K562 (cell line): ENCODE results near the gene GATB. TPM values are rescaled to one million over a fixed set of nuclear protein-coding genes. Genes with fewer than 3 reads are reported as not detected.

Source experiments
- ATAC-seq: fragments of 200-7000 bp; cut with Tn5 transposase; 3 replicates; pipeline ENCODE4 v1.9.1; 2020; ENCODE audit warnings: moderate library complexity
- BruUV-seq: library from RNA; stranded (reverse); fragments of 400-500 nt; replicated peaks from 2 replicates; lab custom pipeline; 2021; lab: Mats Ljungman, UMichigan
- CTCF ChIA-PET: fragments of 300-600 bp; formaldehyde crosslinking; extraction: SDS; loops from one replicate; lab custom pipeline; 2021; ENCODE audit warnings: low intra/inter-chr PET ratio; lab: Yijun Ruan, JAX
- POLR2A ChIA-PET: fragments of 300-600, 350-650 bp; sonication (Branson Sonifier 250); formaldehyde crosslinking; extraction: SDS; loops from one replicate; lab custom pipeline; 2021; ENCODE audit warnings: antibody characterized with exemption, inconsistent platforms; lab: Yijun Ruan, JAX
- DNase-seq, 4 experiments: peaks; one replicate each; pipeline versions ENCODE4 v3.0.0 to v3.0.0-alpha.2; 2011 to 2018; ENCODE audit warnings: low spot score in 3 of 4, mixed read lengths in 3 of 4; ENCODE audit errors: extremely low read depth in 1 of 4
- FAIRE-seq: peaks from 2 replicates; lab custom pipeline; 2011; peaks lifted over from hg19 to GRCh38; lab: Jason Lieb, UNC
- H2AFZ ChIP-seq: 2 replicates; pipeline ENCODE4 v1.6.0; 2011; ENCODE audit warnings: low read depth, low read length, control low read depth, inconsistent platforms
- H3K27ac ChIP-seq: fragments of 200-600 bp; 3 replicates; pipeline ENCODE4 v1.8.0; 2011; ENCODE audit warnings: low read depth, mild to moderate bottlenecking, control low read depth, inconsistent platforms, low read length, moderate library complexity, mixed read lengths; ENCODE audit errors: extremely low read depth
- H3K27me3 ChIP-seq, 2 experiments: fragments of 300-600 bp in 1 of 2; 2 replicates in 1 of 2; 3 replicates in 1 of 2; pipeline versions ENCODE4 v1.6.0 to v1.8.0; 2011; ENCODE audit warnings: inconsistent platforms in 2 of 2, low read length in 2 of 2, mild to moderate bottlenecking in 1 of 2, mixed read lengths in 1 of 2, moderate library complexity in 1 of 2; ENCODE audit not compliant: control insufficient read depth in 2 of 2, insufficient read depth in 2 of 2
- H3K36me3 ChIP-seq: fragments of 300-600 bp; 3 replicates; pipeline ENCODE4 v1.8.0; 2011; ENCODE audit warnings: mild to moderate bottlenecking, low read length, inconsistent platforms; ENCODE audit not compliant: control insufficient read depth, insufficient read depth
- H3K4me1 ChIP-seq, 2 experiments: fragments of 200-600 bp in 1 of 2; replicated peaks in 1 of 2; 2 replicates in 1 of 2; 3 replicates in 1 of 2; pipeline versions ENCODE4 v1.5.1 to v1.8.0; 2011; ENCODE audit warnings: inconsistent platforms in 2 of 2, low read length in 2 of 2, mild to moderate bottlenecking in 1 of 2, mixed read lengths in 1 of 2, moderate library complexity in 1 of 2; ENCODE audit not compliant: control insufficient read depth in 2 of 2, insufficient read depth in 2 of 2
- H3K4me2 ChIP-seq: 2 replicates; pipeline ENCODE4 v1.6.1; 2011; ENCODE audit warnings: low read length, control low read depth, inconsistent platforms, mixed read lengths; ENCODE audit not compliant: insufficient read depth
- H3K4me3 ChIP-seq: fragments of 200-600 bp; sonication (generic), shearing (Covaris generic); 2 replicates; pipeline ENCODE4 v1.5.1; 2016; ENCODE audit warnings: control low read depth, inconsistent platforms
- H3K79me2 ChIP-seq: fragments of 200-600 bp; 3 replicates; pipeline ENCODE4 v1.8.0; 2011; ENCODE audit warnings: low read length, inconsistent platforms; ENCODE audit not compliant: control insufficient read depth, insufficient read depth
- H3K9ac ChIP-seq, 2 experiments: 2 replicates each; pipeline versions ENCODE4 v1.6.0 to v1.6.1; 2011; ENCODE audit warnings: low read depth in 2 of 2, low read length in 2 of 2, control low read depth in 1 of 2, inconsistent platforms in 1 of 2, mild to moderate bottlenecking in 1 of 2, mixed read lengths in 1 of 2; ENCODE audit not compliant: insufficient read depth in 1 of 2
- H3K9me1 ChIP-seq: one replicate; pipeline ENCODE4 v1.6.0; 2011; ENCODE audit warnings: inconsistent platforms, mild to moderate bottlenecking, low read length, moderate library complexity; ENCODE audit not compliant: control insufficient read depth, insufficient read depth
- H3K9me3 ChIP-seq: replicated peaks from 2 replicates; pipeline ENCODE4 v1.5.1; 2011; ENCODE audit warnings: low read depth, low read length, inconsistent platforms; ENCODE audit not compliant: control insufficient read depth, insufficient read depth
- H4K20me1 ChIP-seq: replicated peaks from 2 replicates; pipeline ENCODE4 v1.6.1; 2011; ENCODE audit warnings: low read length, inconsistent platforms, mixed read lengths; ENCODE audit not compliant: control insufficient read depth, insufficient read depth
- CCAR2 ChIP-seq: fragments of 200-400 bp; formaldehyde crosslinking; IDR thresholded peaks from 2 replicates; pipeline ENCODE4 v1.6.1; 2017; ENCODE audit warnings: mild to moderate bottlenecking, low read depth, low read length
- CREB1 ChIP-seq, 2 experiments: sonication (generic) in 1 of 2; formaldehyde crosslinking in 1 of 2; IDR thresholded peaks; 2 replicates each; pipeline versions ENCODE4 v1.6.1 to v1.8.0; 2012 to 2022; ENCODE audit warnings: inconsistent platforms in 1 of 2, mild to moderate bottlenecking in 1 of 2, missing genetic modification reagents in 1 of 2, moderate library complexity in 1 of 2
- ETV1 ChIP-seq: fragments of 450-650 bp; conservative IDR thresholded peaks from 2 replicates; pipeline ENCODE4 v1.6.1; 2016; ENCODE audit warnings: missing genetic modification characterization, control low read depth, low read depth, missing compliant biosample characterization
- FOXK2 ChIP-seq, 2 experiments: fragments of 450-650 bp; IDR thresholded peaks in 1 of 2; conservative IDR thresholded peaks in 1 of 2; 2 replicates each; pipeline ENCODE4 v1.6.1; 2016; ENCODE audit warnings: low read depth in 2 of 2, mild to moderate bottlenecking in 1 of 2
- HDGF ChIP-seq: fragments of 450-650 bp; IDR thresholded peaks from 2 replicates; pipeline ENCODE4 v1.6.1; 2016
- MTA3 ChIP-seq: fragments of 450-650 bp; formaldehyde crosslinking; IDR thresholded peaks from 2 replicates; pipeline ENCODE4 v1.6.1; 2017; ENCODE audit warnings: mild to moderate bottlenecking, borderline replicate concordance
- NONO ChIP-seq, 2 experiments: fragments of 200-400 bp in 1 of 2; fragments of 450-650 bp in 1 of 2; formaldehyde crosslinking in 1 of 2; IDR thresholded peaks; 2 replicates each; pipeline ENCODE4 v1.6.1; 2017; ENCODE audit warnings: low read depth in 2 of 2, mild to moderate bottlenecking in 2 of 2, moderate library complexity in 2 of 2, low read length in 1 of 2
- POLR2AphosphoS5 ChIP-seq: IDR thresholded peaks from 2 replicates; pipeline ENCODE4 v1.6.1; 2011; ENCODE audit warnings: mild to moderate bottlenecking, low read depth, low read length, moderate library complexity; ENCODE audit not compliant: control insufficient read depth, insufficient read depth
- POLR3A ChIP-seq: IDR thresholded peaks from 2 replicates; pipeline ENCODE4 v1.6.1; 2011; ENCODE audit warnings: borderline replicate concordance, mild to moderate bottlenecking, moderate library complexity; ENCODE audit not compliant: insufficient read length, insufficient read depth; ENCODE audit errors: extremely low read depth
- ZBTB1 ChIP-seq: sonication (generic); formaldehyde crosslinking; IDR thresholded peaks from 2 replicates; pipeline ENCODE4 v1.8.1; 2023; ENCODE audit warnings: missing genetic modification reagents, low read depth, mild to moderate bottlenecking, borderline replicate concordance
- WGBS: fragments of 100-300 bp; shearing (Covaris generic); methylation state at CpG from one replicate; pipeline ENCODE4 v1.1.6; 2016; ENCODE audit warnings: low coverage, mixed read lengths; ENCODE audit not compliant: insufficient coverage; ENCODE audit errors: missing lambda C conversion rate; 5-methylcytosine and 5-hydroxymethylcytosine counted together
- in situ Hi-C: fragments of 300-500 bp; cut with MboI; formaldehyde crosslinking; loops from 4 replicates; pipeline ENCODE4 v1.15.0; 2018; ENCODE audit warnings: inconsistent platforms, mixed read lengths
- intact Hi-C: fragments of 100-400 bp; cut with micrococcal nuclease; formaldehyde crosslinking; loops from 2 replicates; pipeline ENCODE4 v1.14.2; 2022
- polyA plus RNA-seq, 8 experiments: library from polyadenylated mRNA; depleted of rRNA in 4 of 8; stranded (reverse) in 5 of 8; unstranded in 3 of 8; fragments of >200 nt; fragmentation: Nextera tagmentation in 2 of 8; fragmentation: Illumina TruSeq in 1 of 8; extraction: Ambion mirVana in 2 of 8; extraction: Trizol in 1 of 8; gene quantifications; 2 replicates each; pipeline versions ENCODE4 v1.2.1 to v1.2.3, GENCODE V29; 2011 to 2014; ENCODE audit warnings: inconsistent platforms in 1 of 8, missing spikeins in 1 of 8
- total RNA-seq, 7 experiments: library from RNA; depleted of rRNA in 6 of 7; stranded (reverse); fragments of >200 nt in 6 of 7; fragmentation: Illumina TruSeq in 2 of 7; extraction: Trizol in 2 of 7; gene quantifications; 2 replicates each; pipeline versions ENCODE4 v1.2.1 to v1.2.3, GENCODE V29; 2011 to 2021; ENCODE audit warnings: low replicate concordance in 1 of 7
- TF ChIP-seq, protein P1 (sequence below): sonication (generic); formaldehyde crosslinking; IDR thresholded peaks from 2 replicates; pipeline ENCODE4 v1.9.0; 2022; ENCODE audit warnings: mild to moderate bottlenecking, missing genetic modification reagents
- TF ChIP-seq, protein P2 (sequence below), 2 experiments: IDR thresholded peaks; 2 replicates each; pipeline ENCODE4 v1.6.1; 2011; ENCODE audit warnings: borderline replicate concordance in 1 of 2, control low read depth in 1 of 2, low read depth in 1 of 2, low read length in 1 of 2, mild to moderate bottlenecking in 1 of 2, mixed read lengths in 1 of 2, moderate library complexity in 1 of 2; ENCODE audit not compliant: insufficient read depth in 1 of 2, insufficient read length in 1 of 2, poor library complexity in 1 of 2, severe bottlenecking in 1 of 2; ENCODE audit errors: extremely low read depth in 1 of 2
- TF ChIP-seq, protein P3 (sequence below): fragments of 250-450 bp; sonication (Bioruptor Pico); IDR thresholded peaks from 2 replicates; pipeline ENCODE4 v1.5.0; 2020; ENCODE audit warnings: mild to moderate bottlenecking
- TF ChIP-seq, protein P4 (sequence below): fragments of 150-350 bp; conservative IDR thresholded peaks from 2 replicates; pipeline ENCODE4 v1.6.1; 2014; ENCODE audit warnings: low read length

GATB gene
- total and polyA plus RNA-seq, 9 of the 15 experiments (the other 6 are each of a cell fraction or from before 2014, with no cell fraction given), result 15.3 to 31.8 (median 26.2) TPM

DNA sequence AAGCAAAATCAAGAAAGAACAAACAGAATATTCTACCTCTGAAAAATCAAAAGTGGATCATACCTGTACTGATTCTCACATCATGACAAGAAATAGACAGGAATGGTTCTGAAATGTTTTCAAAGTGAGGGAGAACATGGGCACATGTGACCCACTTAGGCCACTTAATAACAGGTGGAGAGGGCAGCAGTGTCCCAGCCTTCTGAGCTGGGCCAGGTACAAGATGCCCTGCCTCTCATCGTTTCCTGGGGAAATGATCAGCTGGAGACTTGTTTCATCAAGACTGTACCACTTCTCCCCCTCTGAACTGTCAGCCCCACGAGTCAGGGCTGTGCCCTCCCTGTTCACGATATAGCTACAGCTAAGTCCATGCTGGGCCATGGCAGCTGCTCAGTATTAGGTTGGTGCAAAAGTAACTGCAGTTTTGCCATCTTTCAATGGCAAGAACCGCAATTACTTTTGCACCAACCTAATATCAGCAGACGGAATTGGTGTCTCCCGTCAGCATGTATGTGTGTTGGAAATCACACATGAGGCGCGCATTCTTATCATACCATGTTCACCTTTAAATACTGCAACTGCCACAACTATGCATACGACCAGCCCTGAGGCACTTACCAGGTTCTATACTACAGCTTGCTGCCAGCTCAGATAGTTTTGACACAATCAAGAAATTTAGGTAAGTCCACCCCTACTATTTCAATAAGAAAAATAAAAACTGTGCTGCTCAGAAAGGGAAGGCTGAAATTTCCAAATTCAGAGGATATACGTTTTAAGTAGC, 71.4 kb downstream of the GATB start:
- FAIRE-seq, result no peak
- 68% methylated on average over 10 of the region's 10 CpGs for WGBS
- TF ChIP-seq, protein P1, sequence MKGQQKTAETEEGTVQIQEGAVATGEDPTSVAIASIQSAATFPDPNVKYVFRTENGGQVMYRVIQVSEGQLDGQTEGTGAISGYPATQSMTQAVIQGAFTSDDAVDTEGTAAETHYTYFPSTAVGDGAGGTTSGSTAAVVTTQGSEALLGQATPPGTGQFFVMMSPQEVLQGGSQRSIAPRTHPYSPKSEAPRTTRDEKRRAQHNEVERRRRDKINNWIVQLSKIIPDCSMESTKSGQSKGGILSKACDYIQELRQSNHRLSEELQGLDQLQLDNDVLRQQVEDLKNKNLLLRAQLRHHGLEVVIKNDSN, result no peak
- TF ChIP-seq FOXK2 (conservative IDR thresholded peaks at IDR 0.05 in 1 of 2, IDR thresholded peaks at IDR 0.05 in 1 of 2; ENCODE audit: low read depth in 2 of 2) (no peak), MTA3 (no peak), CREB1 (IDR thresholded peaks at IDR 0.05) (no peak), CREB1 (CRISPR knock-in tag; IDR thresholded peaks at IDR 0.05) (no peak), POLR2AphosphoS5 (no peak), HDGF (no peak), NONO (IDR thresholded peaks at IDR 0.05; ENCODE audit: low read depth in 2 of 2, low read length in 1 of 2) (no peak), ETV1 (tag) (no peak), CCAR2 (no peak), ZBTB1 (CRISPR knock-in tag) (no peak), POLR3A (no peak)
- TF ChIP-seq, protein P2, sequence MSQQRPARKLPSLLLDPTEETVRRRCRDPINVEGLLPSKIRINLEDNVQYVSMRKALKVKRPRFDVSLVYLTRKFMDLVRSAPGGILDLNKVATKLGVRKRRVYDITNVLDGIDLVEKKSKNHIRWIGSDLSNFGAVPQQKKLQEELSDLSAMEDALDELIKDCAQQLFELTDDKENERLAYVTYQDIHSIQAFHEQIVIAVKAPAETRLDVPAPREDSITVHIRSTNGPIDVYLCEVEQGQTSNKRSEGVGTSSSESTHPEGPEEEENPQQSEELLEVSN (IDR thresholded peaks at IDR 0.05; ENCODE audit: borderline replicate concordance in 1 of 2, extremely low read depth in 1 of 2, insufficient read depth in 1 of 2, insufficient read length in 1 of 2, low read depth in 1 of 2, low read length in 1 of 2, poor library complexity in 1 of 2, severe bottlenecking in 1 of 2), result no peak
- TF ChIP-seq, protein P3, sequence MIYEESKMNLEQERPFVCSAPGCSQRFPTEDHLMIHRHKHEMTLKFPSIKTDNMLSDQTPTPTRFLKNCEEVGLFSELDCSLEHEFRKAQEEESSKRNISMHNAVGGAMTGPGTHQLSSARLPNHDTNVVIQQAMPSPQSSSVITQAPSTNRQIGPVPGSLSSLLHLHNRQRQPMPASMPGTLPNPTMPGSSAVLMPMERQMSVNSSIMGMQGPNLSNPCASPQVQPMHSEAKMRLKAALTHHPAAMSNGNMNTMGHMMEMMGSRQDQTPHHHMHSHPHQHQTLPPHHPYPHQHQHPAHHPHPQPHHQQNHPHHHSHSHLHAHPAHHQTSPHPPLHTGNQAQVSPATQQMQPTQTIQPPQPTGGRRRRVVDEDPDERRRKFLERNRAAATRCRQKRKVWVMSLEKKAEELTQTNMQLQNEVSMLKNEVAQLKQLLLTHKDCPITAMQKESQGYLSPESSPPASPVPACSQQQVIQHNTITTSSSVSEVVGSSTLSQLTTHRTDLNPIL, result no peak
- TF ChIP-seq, protein P4, sequence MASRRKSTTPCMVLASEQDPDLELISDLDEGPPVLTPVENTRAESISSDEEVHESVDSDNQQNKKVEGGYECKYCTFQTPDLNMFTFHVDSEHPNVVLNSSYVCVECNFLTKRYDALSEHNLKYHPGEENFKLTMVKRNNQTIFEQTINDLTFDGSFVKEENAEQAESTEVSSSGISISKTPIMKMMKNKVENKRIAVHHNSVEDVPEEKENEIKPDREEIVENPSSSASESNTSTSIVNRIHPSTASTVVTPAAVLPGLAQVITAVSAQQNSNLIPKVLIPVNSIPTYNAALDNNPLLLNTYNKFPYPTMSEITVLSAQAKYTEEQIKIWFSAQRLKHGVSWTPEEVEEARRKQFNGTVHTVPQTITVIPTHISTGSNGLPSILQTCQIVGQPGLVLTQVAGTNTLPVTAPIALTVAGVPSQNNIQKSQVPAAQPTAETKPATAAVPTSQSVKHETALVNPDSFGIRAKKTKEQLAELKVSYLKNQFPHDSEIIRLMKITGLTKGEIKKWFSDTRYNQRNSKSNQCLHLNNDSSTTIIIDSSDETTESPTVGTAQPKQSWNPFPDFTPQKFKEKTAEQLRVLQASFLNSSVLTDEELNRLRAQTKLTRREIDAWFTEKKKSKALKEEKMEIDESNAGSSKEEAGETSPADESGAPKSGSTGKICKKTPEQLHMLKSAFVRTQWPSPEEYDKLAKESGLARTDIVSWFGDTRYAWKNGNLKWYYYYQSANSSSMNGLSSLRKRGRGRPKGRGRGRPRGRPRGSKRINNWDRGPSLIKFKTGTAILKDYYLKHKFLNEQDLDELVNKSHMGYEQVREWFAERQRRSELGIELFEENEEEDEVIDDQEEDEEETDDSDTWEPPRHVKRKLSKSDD, result no peak

More for the DNA sequence above, 71.4 kb downstream of the GATB start:
- Histone ChIP-seq H3K27ac (no peak overlapping the region), H3K9ac (no peak overlapping the region), H3K4me1 (peaks cover 0 to 4% of the 10 kb centered on the region in 2 experiments; a peak in 2 of 5 replicates), H3K4me3 (no peak overlapping the region), H3K9me1 (no peaks in the 10 kb centered on the region), H4K20me1 (no peaks in the 10 kb centered on the region; the same call in 1 of the 2 replicates), H3K9me3 (no peaks in the 10 kb centered on the region), H3K4me2 (no peak overlapping the region), H2AFZ (no peak overlapping the region), H3K79me2 (no peaks in the 10 kb centered on the region), H3K27me3 (no peaks in the 10 kb centered on the region), H3K36me3 (peaks cover 4% of the 10 kb centered on the region; the same call in 1 of the 3 replicates)
- in situ Hi-C loops, result no loop called here
- DNase-seq, result no peak
- POLR2A ChIA-PET, result no interaction called here
- intact Hi-C loops, result no loop called here
- no peak for ATAC-seq
- CTCF ChIA-PET, result no interaction called here
- BruUV-seq, result no TSS peak
